ENCODE results near the gene TMEM141.

DNA sequence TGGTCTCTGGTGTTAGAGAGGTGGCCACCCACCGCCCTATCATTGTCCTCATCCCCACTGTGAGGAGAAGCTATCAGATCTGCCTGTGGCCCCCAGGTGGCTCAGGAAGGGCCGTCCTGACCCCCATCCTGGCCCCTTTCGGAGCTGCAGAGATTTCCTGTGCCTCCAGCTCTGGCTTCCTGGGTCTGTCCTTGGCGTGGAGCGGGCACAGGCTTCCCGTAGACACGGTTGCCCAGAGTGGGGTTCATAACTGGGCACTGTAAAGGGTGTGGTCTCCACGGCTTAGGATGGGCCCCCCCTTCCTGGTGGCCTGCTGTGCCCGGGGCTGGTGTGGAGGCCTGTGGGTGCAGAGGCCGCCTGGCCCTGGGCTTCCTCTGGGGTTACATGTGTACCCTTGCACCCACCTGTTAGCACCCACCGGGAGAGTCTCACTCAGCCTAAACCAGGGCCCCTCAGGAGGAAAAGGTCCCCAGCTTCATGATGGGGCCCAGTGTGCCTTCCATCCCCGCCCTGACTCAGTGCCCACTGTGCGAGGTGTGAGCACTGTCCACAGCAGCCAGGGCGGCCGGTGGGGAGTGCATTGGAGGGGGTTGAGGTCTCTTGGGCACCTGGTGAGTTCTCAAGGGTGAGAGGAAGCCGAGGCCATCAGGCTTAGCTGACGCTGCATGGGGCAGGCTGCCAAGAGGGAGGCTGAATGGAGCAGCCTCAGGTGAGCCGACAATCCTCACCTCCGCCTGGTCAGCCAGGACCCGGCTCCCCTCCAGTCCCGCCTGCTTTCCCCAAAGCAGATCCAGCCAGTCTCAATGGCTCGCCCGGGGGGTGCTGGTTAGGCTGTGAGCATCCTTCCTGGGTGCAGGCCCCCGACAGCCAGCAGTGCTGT is 35.8 kb downstream of the TMEM141 start:
- TF ChIP-seq, protein P1, sequence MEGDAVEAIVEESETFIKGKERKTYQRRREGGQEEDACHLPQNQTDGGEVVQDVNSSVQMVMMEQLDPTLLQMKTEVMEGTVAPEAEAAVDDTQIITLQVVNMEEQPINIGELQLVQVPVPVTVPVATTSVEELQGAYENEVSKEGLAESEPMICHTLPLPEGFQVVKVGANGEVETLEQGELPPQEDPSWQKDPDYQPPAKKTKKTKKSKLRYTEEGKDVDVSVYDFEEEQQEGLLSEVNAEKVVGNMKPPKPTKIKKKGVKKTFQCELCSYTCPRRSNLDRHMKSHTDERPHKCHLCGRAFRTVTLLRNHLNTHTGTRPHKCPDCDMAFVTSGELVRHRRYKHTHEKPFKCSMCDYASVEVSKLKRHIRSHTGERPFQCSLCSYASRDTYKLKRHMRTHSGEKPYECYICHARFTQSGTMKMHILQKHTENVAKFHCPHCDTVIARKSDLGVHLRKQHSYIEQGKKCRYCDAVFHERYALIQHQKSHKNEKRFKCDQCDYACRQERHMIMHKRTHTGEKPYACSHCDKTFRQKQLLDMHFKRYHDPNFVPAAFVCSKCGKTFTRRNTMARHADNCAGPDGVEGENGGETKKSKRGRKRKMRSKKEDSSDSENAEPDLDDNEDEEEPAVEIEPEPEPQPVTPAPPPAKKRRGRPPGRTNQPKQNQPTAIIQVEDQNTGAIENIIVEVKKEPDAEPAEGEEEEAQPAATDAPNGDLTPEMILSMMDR (IDR thresholded peaks at IDR 0.05): no peak
- no peak for TF ChIP-seq POLR2A (IDR thresholded peaks at IDR 0.05)
- TF ChIP-seq EP300 (IDR thresholded peaks at IDR 0.05): no peak
